HepG2 (cell line): ENCODE data around the gene ANG. TPM values are rescaled to one million over a fixed set of nuclear protein-coding genes. Genes with fewer than 3 reads are reported as not detected.

Experiments used
- ATRX ChIP-seq: sonication (generic); formaldehyde crosslinking; IDR thresholded peaks from 2 replicates; pipeline ENCODE4 v1.4.0; 2020; ENCODE audit warnings: missing genetic modification reagents, borderline replicate concordance
- CBX5 ChIP-seq: sonication (generic); formaldehyde crosslinking; IDR thresholded peaks from 2 replicates; pipeline ENCODE4 v1.4.0; 2020; ENCODE audit warnings: missing genetic modification reagents, borderline replicate concordance
- EEA1 ChIP-seq: sonication (generic); formaldehyde crosslinking; IDR thresholded peaks from 2 replicates; pipeline ENCODE4 v1.5.1; 2020; ENCODE audit warnings: mild to moderate bottlenecking, missing genetic modification reagents, borderline replicate concordance
- FOSL1 ChIP-seq: sonication (generic); formaldehyde crosslinking; IDR thresholded peaks from 2 replicates; pipeline ENCODE4 v1.9.0; 2021; ENCODE audit warnings: missing genetic modification reagents, borderline replicate concordance
- GPBP1L1 ChIP-seq: sonication (generic); formaldehyde crosslinking; IDR thresholded peaks from 2 replicates; pipeline ENCODE4 v1.5.0; 2020; ENCODE audit warnings: mild to moderate bottlenecking, missing genetic modification reagents
- HBP1 ChIP-seq: IDR thresholded peaks from 2 replicates; pipeline ENCODE4 v1.6.1; 2016; ENCODE audit warnings: low read depth, control low read depth
- HOXD1 ChIP-seq: sonication (generic); formaldehyde crosslinking; IDR thresholded peaks from 2 replicates; pipeline ENCODE4 v1.5.0; 2020; ENCODE audit warnings: missing genetic modification reagents
- MEIS2 ChIP-seq: sonication (generic); formaldehyde crosslinking; IDR thresholded peaks from 2 replicates; pipeline ENCODE4 v1.9.0; 2021; ENCODE audit warnings: mild to moderate bottlenecking, missing genetic modification reagents
- MTA1 ChIP-seq: sonication (generic); formaldehyde crosslinking; IDR thresholded peaks from 2 replicates; pipeline ENCODE4 v1.4.0; 2020; ENCODE audit warnings: missing genetic modification reagents, mild to moderate bottlenecking, borderline replicate concordance
- NKX3-1 ChIP-seq: sonication (generic); formaldehyde crosslinking; IDR thresholded peaks from 2 replicates; pipeline ENCODE4 v1.5.0; 2020; ENCODE audit warnings: missing genetic modification reagents
- PITX1 ChIP-seq: sonication (generic); formaldehyde crosslinking; IDR thresholded peaks from 2 replicates; pipeline ENCODE4 v1.5.1; 2020; ENCODE audit warnings: mild to moderate bottlenecking, missing genetic modification reagents
- RBAK ChIP-seq: sonication (generic); formaldehyde crosslinking; IDR thresholded peaks from 2 replicates; pipeline ENCODE4 v1.5.1; 2020; ENCODE audit warnings: mild to moderate bottlenecking, missing genetic modification reagents
- RELA ChIP-seq: sonication (generic); formaldehyde crosslinking; IDR thresholded peaks from 2 replicates; pipeline ENCODE4 v1.4.0; 2020; ENCODE audit warnings: missing genetic modification reagents
- YEATS4 ChIP-seq: sonication (generic); formaldehyde crosslinking; IDR thresholded peaks from 2 replicates; pipeline ENCODE4 v1.4.0; 2020; ENCODE audit warnings: missing genetic modification reagents, borderline replicate concordance
- ZBTB20 ChIP-seq: sonication (generic); formaldehyde crosslinking; IDR thresholded peaks from 2 replicates; pipeline ENCODE4 v1.8.1; 2023; ENCODE audit warnings: missing genetic modification reagents, low read depth, mild to moderate bottlenecking, borderline replicate concordance
- ZNF232 ChIP-seq: sonication (generic); formaldehyde crosslinking; IDR thresholded peaks from 2 replicates; pipeline ENCODE4 v1.4.0; 2020; ENCODE audit warnings: missing genetic modification reagents, borderline replicate concordance
- ZNF337 ChIP-seq: sonication (generic); formaldehyde crosslinking; IDR thresholded peaks from 2 replicates; pipeline ENCODE4 v1.5.1; 2020; ENCODE audit warnings: missing genetic modification reagents, low read depth, mild to moderate bottlenecking, borderline replicate concordance
- ZNF614 ChIP-seq: IDR thresholded peaks from 2 replicates; pipeline ENCODE4 v1.6.1; 2018; ENCODE audit warnings: missing biosample characterization, missing genetic modification reagents, inconsistent platforms, borderline replicate concordance
- ZNF891 ChIP-seq: sonication (generic); formaldehyde crosslinking; IDR thresholded peaks from 2 replicates; pipeline ENCODE4 v1.5.0; 2020; ENCODE audit warnings: mild to moderate bottlenecking, missing genetic modification reagents
- polyA plus RNA-seq, 8 experiments: library from polyadenylated mRNA; depleted of rRNA in 3 of 8; stranded (reverse) in 7 of 8; unstranded in 1 of 8; fragments of >200 nt; fragmentation: Illumina TruSeq in 4 of 8; extraction: Trizol in 4 of 8; gene quantifications; 2 replicates each; pipeline versions ENCODE4 v1.2.1 to v1.2.3, GENCODE V29; 2011 to 2016; ENCODE audit warnings: low read depth in 4 of 8, missing spikeins in 1 of 8, mixed read lengths in 1 of 8; ENCODE audit not compliant: insufficient read depth in 1 of 8
- total RNA-seq, 5 experiments: library from RNA; depleted of rRNA; stranded (reverse); fragments of >200 nt; fragmentation: Illumina TruSeq; extraction: Trizol; gene quantifications; 2 replicates each; pipeline ENCODE4 v1.2.3, GENCODE V29; 2016; ENCODE audit warnings: low read depth in 1 of 5
- TF ChIP-seq, protein P1 (sequence below): sonication (generic); formaldehyde crosslinking; IDR thresholded peaks from 2 replicates; pipeline ENCODE4 v1.4.0; 2020; ENCODE audit warnings: mild to moderate bottlenecking, missing genetic modification reagents, borderline replicate concordance
- TF ChIP-seq, protein P2 (sequence below): sonication (generic); formaldehyde crosslinking; IDR thresholded peaks from 2 replicates; pipeline ENCODE4 v1.4.0; 2020; ENCODE audit warnings: missing genetic modification reagents
- TF ChIP-seq, protein P3 (sequence below): sonication (generic); formaldehyde crosslinking; IDR thresholded peaks from 2 replicates; pipeline ENCODE4 v1.4.0; 2020; ENCODE audit warnings: mild to moderate bottlenecking, low read depth, missing genetic modification reagents

Gene ANG
- total and polyA plus RNA-seq, 2 of the 13 experiments (the other 11 are each of a cell fraction or from before 2014, with no cell fraction given): 83.6 to 401 TPM

DNA sequence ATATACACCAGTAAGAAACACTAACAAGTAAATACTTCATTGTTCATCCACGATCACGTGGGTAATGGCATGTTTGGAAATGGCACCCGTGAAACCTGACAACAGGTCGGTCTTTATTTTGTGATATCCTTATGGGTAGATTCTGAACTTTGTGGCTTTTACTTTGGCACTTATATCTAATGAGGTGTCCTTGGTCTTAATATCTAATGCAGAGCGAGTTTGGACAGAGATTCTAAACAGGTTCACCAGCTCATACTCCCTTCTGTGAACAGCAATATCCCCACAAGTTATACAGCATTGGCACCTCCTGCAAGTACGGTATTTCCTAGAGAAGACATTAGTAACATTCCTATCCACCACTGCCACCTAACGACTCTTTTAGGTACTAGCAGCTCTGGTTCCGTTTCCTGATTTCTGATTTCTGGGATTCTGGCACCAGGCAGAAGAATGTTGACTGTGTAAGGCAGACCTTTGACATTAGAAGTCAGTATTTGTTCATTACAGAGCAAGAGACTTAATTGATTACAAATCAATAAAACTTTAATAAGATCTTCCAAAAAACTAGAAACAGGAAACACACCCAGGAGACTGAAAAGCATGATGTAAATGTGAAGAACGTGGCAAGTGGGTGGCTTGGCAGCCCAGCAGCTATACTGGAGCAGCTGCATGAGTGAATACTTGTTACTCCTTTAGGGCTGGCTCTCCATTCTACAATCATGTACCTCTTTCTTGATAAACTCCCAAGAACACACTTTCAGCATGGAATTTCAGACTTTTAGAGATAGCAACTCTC is 2.5 kb downstream of the ANG start (continued):
- TF ChIP-seq RELA (CRISPR knock-in tag): no peak
- TF ChIP-seq, protein P1, sequence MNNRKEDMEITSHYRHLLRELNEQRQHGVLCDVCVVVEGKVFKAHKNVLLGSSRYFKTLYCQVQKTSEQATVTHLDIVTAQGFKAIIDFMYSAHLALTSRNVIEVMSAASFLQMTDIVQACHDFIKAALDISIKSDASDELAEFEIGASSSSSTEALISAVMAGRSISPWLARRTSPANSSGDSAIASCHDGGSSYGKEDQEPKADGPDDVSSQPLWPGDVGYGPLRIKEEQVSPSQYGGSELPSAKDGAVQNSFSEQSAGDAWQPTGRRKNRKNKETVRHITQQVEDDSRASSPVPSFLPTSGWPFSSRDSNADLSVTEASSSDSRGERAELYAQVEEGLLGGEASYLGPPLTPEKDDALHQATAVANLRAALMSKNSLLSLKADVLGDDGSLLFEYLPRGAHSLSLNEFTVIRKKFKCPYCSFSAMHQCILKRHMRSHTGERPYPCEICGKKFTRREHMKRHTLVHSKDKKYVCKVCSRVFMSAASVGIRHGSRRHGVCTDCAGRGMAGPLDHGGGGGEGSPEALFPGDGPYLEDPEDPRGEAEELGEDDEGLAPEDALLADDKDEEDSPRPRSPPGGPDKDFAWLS: no peak
- TF ChIP-seq HOXD1 (CRISPR knock-in tag): no peak
- TF ChIP-seq, protein P2, sequence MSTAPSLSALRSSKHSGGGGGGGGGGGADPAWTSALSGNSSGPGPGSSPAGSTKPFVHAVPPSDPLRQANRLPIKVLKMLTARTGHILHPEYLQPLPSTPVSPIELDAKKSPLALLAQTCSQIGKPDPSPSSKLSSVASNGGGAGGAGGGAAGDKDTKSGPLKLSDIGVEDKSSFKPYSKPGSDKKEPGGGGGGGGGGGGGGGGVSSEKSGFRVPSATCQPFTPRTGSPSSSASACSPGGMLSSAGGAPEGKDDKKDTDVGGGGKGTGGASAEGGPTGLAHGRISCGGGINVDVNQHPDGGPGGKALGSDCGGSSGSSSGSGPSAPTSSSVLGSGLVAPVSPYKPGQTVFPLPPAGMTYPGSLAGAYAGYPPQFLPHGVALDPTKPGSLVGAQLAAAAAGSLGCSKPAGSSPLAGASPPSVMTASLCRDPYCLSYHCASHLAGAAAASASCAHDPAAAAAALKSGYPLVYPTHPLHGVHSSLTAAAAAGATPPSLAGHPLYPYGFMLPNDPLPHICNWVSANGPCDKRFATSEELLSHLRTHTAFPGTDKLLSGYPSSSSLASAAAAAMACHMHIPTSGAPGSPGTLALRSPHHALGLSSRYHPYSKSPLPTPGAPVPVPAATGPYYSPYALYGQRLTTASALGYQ (CRISPR knock-in tag): no peak
- no peak for TF ChIP-seq ZNF891 (CRISPR knock-in tag)
- TF ChIP-seq ZBTB20 (CRISPR knock-in tag): no peak; the same call in 1 of the 2 replicates
- no peak for TF ChIP-seq GPBP1L1 (CRISPR knock-in tag)
- TF ChIP-seq YEATS4: no peak; the same call in 1 of the 2 replicates
- TF ChIP-seq FOSL1 (CRISPR knock-in tag): no peak
- no peak for TF ChIP-seq HBP1 (CRISPR knock-in tag)
- TF ChIP-seq NKX3-1 (CRISPR knock-in tag): no peak
- no peak for TF ChIP-seq RBAK
- no peak for TF ChIP-seq ZNF337
- TF ChIP-seq ATRX (CRISPR knock-in tag): no peak
- TF ChIP-seq, protein P3, sequence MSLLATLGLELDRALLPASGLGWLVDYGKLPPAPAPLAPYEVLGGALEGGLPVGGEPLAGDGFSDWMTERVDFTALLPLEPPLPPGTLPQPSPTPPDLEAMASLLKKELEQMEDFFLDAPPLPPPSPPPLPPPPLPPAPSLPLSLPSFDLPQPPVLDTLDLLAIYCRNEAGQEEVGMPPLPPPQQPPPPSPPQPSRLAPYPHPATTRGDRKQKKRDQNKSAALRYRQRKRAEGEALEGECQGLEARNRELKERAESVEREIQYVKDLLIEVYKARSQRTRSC (CRISPR knock-in tag): no peak
- no peak for TF ChIP-seq EEA1 (CRISPR knock-in tag)
- no peak for TF ChIP-seq MTA1 (CRISPR knock-in tag)
- no peak for TF ChIP-seq MEIS2
- TF ChIP-seq ZNF232 (CRISPR knock-in tag): no peak
- no peak for TF ChIP-seq CBX5
- TF ChIP-seq PITX1 (CRISPR knock-in tag): peak; percentile 29; the same call in 1 of the 2 replicates
- TF ChIP-seq ZNF614 (CRISPR knock-in tag): peak; percentile 42; the same call in 1 of the 2 replicates
